C4-2B (cell line): ENCODE measurements around the gene ANKRD11.

Experiments used
- CTCF ChIP-seq: fragments of 450-650 bp; conservative IDR thresholded peaks from 2 replicates; pipeline ENCODE4 v1.5.1; 2017; ENCODE audit warnings: mild to moderate bottlenecking
- ZFX ChIP-seq: fragments of 450-650 bp; IDR thresholded peaks from 2 replicates; pipeline ENCODE4 v1.6.1; 2017

GRCh38 chr16:89326721-89327120 is 163.6 kb downstream of the ANKRD11 start:
- TF ChIP-seq CTCF = no peak
- TF ChIP-seq ZFX = no peak
